GM12878 (cell line): Measurements from ENCODE around the gene FGFR2. TPM values are rescaled to one million over a fixed set of nuclear protein-coding genes. Genes with fewer than 3 reads are reported as not detected.

Source experiments
- ATAC-seq: fragments of 200-7000 bp; cut with Tn5 transposase; 3 replicates; pipeline ENCODE4 v1.9.1; 2020; ENCODE audit warnings: mild to moderate bottlenecking, moderate library complexity
- BruUV-seq: library from RNA; stranded (reverse); fragments of 400-500 nt; replicated peaks from 2 replicates; lab custom pipeline; 2021; lab: Mats Ljungman, UMichigan
- CTCF ChIA-PET: fragments of 300-600 bp; sonication (Branson Sonifier 250); formaldehyde crosslinking; extraction: SDS; loops from one replicate; lab custom pipeline; 2021; ENCODE audit warnings: inconsistent platforms; lab: Yijun Ruan, JAX
- POLR2A ChIA-PET: fragments of 350-600 bp; formaldehyde crosslinking; extraction: SDS; loops from one replicate; lab custom pipeline; 2021; ENCODE audit warnings: inconsistent platforms; lab: Charles Lee
- RAD21 ChIA-PET: fragments of 300-600 bp; sonication (Branson Sonifier 250); formaldehyde crosslinking; loops from one replicate; lab custom pipeline; 2023; ENCODE audit warnings: antibody characterized with exemption; ENCODE audit not compliant: unreplicated experiment; lab: Charles Lee
- SMC1A ChIA-PET: fragments of 300-600 bp; sonication (Branson Sonifier 250); formaldehyde crosslinking; loops from one replicate; lab custom pipeline; 2023; ENCODE audit not compliant: unreplicated experiment, uncharacterized antibody; lab: Charles Lee
- DNase-seq: peaks from one replicate; pipeline ENCODE4 v3.0.0-alpha.2; 2011; ENCODE audit warnings: low read depth, low spot score
- FAIRE-seq: peaks from 3 replicates; lab custom pipeline; 2011; peaks lifted over from hg19 to GRCh38; lab: Jason Lieb, UNC
- H2AFZ ChIP-seq: 2 replicates; pipeline ENCODE4 v1.6.0; 2011; ENCODE audit warnings: low read depth, low read length, control low read depth; ENCODE audit not compliant: control insufficient read depth
- H3K27ac ChIP-seq: 2 replicates; pipeline ENCODE4 v1.5.1; 2011; ENCODE audit warnings: control low read depth; ENCODE audit not compliant: control insufficient read depth, insufficient read depth
- H3K27me3 ChIP-seq, 2 experiments: replicated peaks in 1 of 2; 2 replicates each; pipeline versions ENCODE4 v1.6.0 to v1.6.1; 2011; ENCODE audit warnings: low read length in 1 of 2; ENCODE audit not compliant: control insufficient read depth in 2 of 2, insufficient read depth in 2 of 2
- H3K36me3 ChIP-seq, 2 experiments: 2 replicates each; pipeline ENCODE4 v1.5.1; 2011; ENCODE audit warnings: low read length in 1 of 2; ENCODE audit not compliant: control insufficient read depth in 2 of 2, insufficient read depth in 2 of 2
- H3K4me1 ChIP-seq: 2 replicates; pipeline ENCODE4 v1.6.1; 2011; ENCODE audit warnings: mild to moderate bottlenecking, low read length, moderate library complexity, mixed read lengths; ENCODE audit not compliant: control insufficient read depth, insufficient read depth
- H3K4me2 ChIP-seq: 2 replicates; pipeline ENCODE4 v1.6.0; 2011; ENCODE audit warnings: control low read depth; ENCODE audit not compliant: control insufficient read depth, insufficient read depth
- H3K4me3 ChIP-seq: fragments of 200-600 bp; sonication (generic); 2 replicates; pipeline ENCODE4 v1.5.1; 2016
- H3K79me2 ChIP-seq: 2 replicates; pipeline ENCODE4 v1.6.0; 2011; ENCODE audit warnings: low read length; ENCODE audit not compliant: control insufficient read depth, insufficient read depth
- H3K9ac ChIP-seq: 2 replicates; pipeline ENCODE4 v1.8.0; 2011; ENCODE audit warnings: low read length, control low read depth, mixed read lengths; ENCODE audit not compliant: control insufficient read depth, insufficient read depth
- H3K9me3 ChIP-seq: replicated peaks from 3 replicates; pipeline ENCODE4 v1.5.1; 2011; ENCODE audit warnings: mild to moderate bottlenecking, low read length; ENCODE audit not compliant: control insufficient read depth, insufficient read depth
- H4K20me1 ChIP-seq: 2 replicates; pipeline ENCODE4 v1.6.0; 2011; ENCODE audit not compliant: control insufficient read depth, insufficient read depth
- FOXM1 ChIP-seq: IDR thresholded peaks from 2 replicates; pipeline ENCODE4 v1.6.1; 2012; ENCODE audit warnings: low read depth, mild to moderate bottlenecking, inconsistent platforms, low read length, moderate library complexity
- HDAC2 ChIP-seq: fragments of 200-600 bp; sonication (generic); IDR thresholded peaks from 2 replicates; pipeline ENCODE4 v1.6.1; 2017
- KAT2A ChIP-seq: conservative IDR thresholded peaks from 2 replicates; pipeline ENCODE4 v1.6.1; 2011; ENCODE audit warnings: low read depth, low read length; ENCODE audit not compliant: control insufficient read depth
- MEF2B ChIP-seq: fragments of 450-650 bp; IDR thresholded peaks from 2 replicates; pipeline ENCODE4 v1.6.1; 2018; ENCODE audit warnings: mild to moderate bottlenecking, moderate library complexity; ENCODE audit not compliant: partially characterized antibody, poor library complexity, severe bottlenecking
- NR2F1 ChIP-seq: fragments of 450-650 bp; conservative IDR thresholded peaks from 2 replicates; pipeline ENCODE4 v1.6.1; 2017; ENCODE audit warnings: mild to moderate bottlenecking
- POLR2AphosphoS2 ChIP-seq: IDR thresholded peaks from 2 replicates; pipeline ENCODE4 v1.6.1; 2011; ENCODE audit warnings: low read depth, mild to moderate bottlenecking, low read length, improper control_type of control experiment, moderate library complexity
- RBBP5 ChIP-seq: fragments of 200-600 bp; sonication (generic); conservative IDR thresholded peaks from 2 replicates; pipeline ENCODE4 v1.6.1; 2016
- TARDBP ChIP-seq: IDR thresholded peaks from 2 replicates; pipeline ENCODE4 v1.6.1; 2016; ENCODE audit warnings: borderline replicate concordance
- TCF7 ChIP-seq: IDR thresholded peaks from 2 replicates; pipeline ENCODE4 v1.6.1; 2014; ENCODE audit warnings: antibody characterized with exemption, borderline replicate concordance
- ZBTB33 ChIP-seq: fragments of 450-650 bp; IDR thresholded peaks from 2 replicates; pipeline ENCODE4 v1.6.1; 2017; ENCODE audit warnings: mild to moderate bottlenecking
- ZBTB40 ChIP-seq: fragments of 450-650 bp; IDR thresholded peaks from 2 replicates; pipeline ENCODE4 v1.6.1; 2016; ENCODE audit warnings: mild to moderate bottlenecking, moderate library complexity, borderline replicate concordance
- WGBS: methylation state at CpG from one replicate; pipeline ENCODE4 v1.1.6; 2016; ENCODE audit warnings: low lambda C conversion rate; ENCODE audit not compliant: insufficient replicate concordance, insufficient coverage; ENCODE audit errors: missing lambda C conversion rate; 5-methylcytosine and 5-hydroxymethylcytosine counted together
- in situ Hi-C: fragments of 300-500 bp; cut with MboI; formaldehyde crosslinking; loops from 9 replicates; pipeline ENCODE4 v1.14.3; 2018; ENCODE audit warnings: mixed read lengths
- intact Hi-C: fragments of 100-400 bp; cut with micrococcal nuclease; formaldehyde crosslinking; loops from one replicate; pipeline ENCODE4 v1.14.2; 2022; ENCODE audit not compliant: unreplicated experiment
- polyA plus RNA-seq, 11 experiments: library from polyadenylated mRNA; depleted of rRNA in 4 of 11; unstranded in 6 of 11; stranded (reverse) in 5 of 11; fragments of >200 nt; fragmentation: Nextera tagmentation in 4 of 11; fragmentation: Illumina TruSeq in 1 of 11; extraction: Ambion mirVana in 4 of 11; extraction: Trizol in 1 of 11; gene quantifications; 1 replicate in 1 of 11; 2 replicates in 10 of 11; pipeline versions ENCODE4 v1.2.1 to v1.2.3, GENCODE V29; 2011 to 2016; ENCODE audit warnings: inconsistent platforms in 2 of 11, missing spikeins in 2 of 11, low read depth in 1 of 11
- total RNA-seq, 4 experiments: library from RNA; depleted of rRNA in 3 of 4; stranded (reverse); fragments of >200 nt in 3 of 4; fragmentation: Illumina TruSeq in 1 of 4; extraction: Trizol in 1 of 4; gene quantifications; 2 replicates each; pipeline versions ENCODE4 v1.2.1 to v1.2.3, GENCODE V29; 2013 to 2021
- TF ChIP-seq, protein P1 (sequence below): fragments of 450-650 bp; IDR thresholded peaks from 2 replicates; pipeline ENCODE4 v1.6.1; 2017; ENCODE audit warnings: antibody characterized with exemption, mild to moderate bottlenecking, moderate library complexity

FGFR2 gene
- total and polyA plus RNA-seq, 10 of the 15 experiments (the other 5 are each of a cell fraction or from before 2014, with no cell fraction given), result 0.04 to 0.15 TPM; not detected in 8

DNA sequence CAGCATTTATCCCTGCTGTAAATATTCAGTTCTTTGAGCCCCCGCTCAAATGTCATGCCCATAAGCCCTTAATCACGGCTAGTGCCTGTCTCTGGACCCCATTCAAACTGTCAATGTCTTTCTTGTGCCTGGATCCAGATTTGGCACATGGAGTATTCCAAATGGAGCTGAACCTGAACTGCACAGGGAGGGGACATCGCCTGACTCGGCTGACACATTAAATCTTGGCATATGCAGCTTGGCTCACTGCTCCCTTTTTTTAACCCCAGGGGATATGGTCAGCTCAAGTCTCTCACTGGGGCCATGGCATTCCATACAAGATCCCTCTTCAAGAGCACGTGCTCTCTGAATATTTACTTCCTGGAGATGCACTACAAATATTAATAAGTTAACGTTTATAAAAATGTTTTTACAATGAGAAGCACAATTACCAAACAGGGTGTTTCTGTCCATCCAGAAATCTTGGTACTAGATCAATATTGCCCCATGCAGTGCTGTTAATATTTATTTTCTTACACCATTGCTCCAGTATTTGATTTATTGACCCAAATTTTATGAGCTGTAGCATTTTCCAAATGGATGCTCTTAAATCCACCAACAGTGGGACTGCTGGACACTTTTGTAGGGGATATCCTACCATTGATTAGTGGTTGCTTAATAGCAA, 57.4 kb downstream of the FGFR2 start (continued):
- TF ChIP-seq ZBTB33, result no peak
- TF ChIP-seq POLR2AphosphoS2, result no peak
- TF ChIP-seq NR2F1, result no peak
- TF ChIP-seq TARDBP, result no peak
- TF ChIP-seq MEF2B, result no peak
- TF ChIP-seq KAT2A, result no peak
- TF ChIP-seq FOXM1, result no peak

DNA sequence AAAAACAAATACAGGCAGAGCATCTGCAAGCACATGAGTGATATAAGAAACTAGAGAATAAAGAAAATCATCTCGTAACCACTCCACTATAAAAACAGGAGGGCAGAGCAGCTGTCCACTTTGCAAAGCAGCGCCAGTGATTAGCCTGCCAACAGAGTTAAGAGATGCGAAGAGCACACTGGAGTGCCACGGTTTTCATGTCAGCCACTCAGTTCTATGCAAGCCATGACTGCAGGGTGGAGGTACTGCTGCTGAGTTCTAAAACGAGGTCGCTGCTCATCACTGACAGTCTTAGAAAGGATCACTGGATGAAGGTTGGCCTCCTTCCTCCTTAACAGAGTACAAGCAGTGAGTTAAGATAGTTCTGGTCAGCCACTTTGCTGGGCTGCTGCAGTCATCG, 58.5 kb downstream of the FGFR2 start:
- Histone ChIP-seq H3K79me2 (no peaks in the 10 kb centered on the region), H3K4me2 (no peak overlapping the region), H3K4me3 (no peak overlapping the region), H2AFZ (no peak overlapping the region), H3K9ac (no peak overlapping the region), H3K27me3 (no peaks in the 10 kb centered on the region), H3K4me1 (no peaks in the 10 kb centered on the region), H4K20me1 (no peaks in the 10 kb centered on the region), H3K36me3 (no peaks in the 10 kb centered on the region), H3K9me3 (no peaks in the 10 kb centered on the region), H3K27ac (no peak overlapping the region)
- CTCF ChIA-PET, result no interaction called here
- in situ Hi-C loops, result no loop called here
- no TSS peak for BruUV-seq
- SMC1A ChIA-PET, result interaction anchor here (0.8 kb wide), 1 partner anchor 156 kb away, joined by 3 read pairs; no protein-coding TSS in a partner anchor
- intact Hi-C loops, result no loop called here
- POLR2A ChIA-PET, result no interaction called here
- 16% methylated on average over 7 of the region's 7 CpGs for WGBS
- no peak for ATAC-seq
- TF ChIP-seq TCF7 (no peak), HDAC2 (no peak), RBBP5 (no peak), ZBTB40 (no peak)
- TF ChIP-seq, protein P1, sequence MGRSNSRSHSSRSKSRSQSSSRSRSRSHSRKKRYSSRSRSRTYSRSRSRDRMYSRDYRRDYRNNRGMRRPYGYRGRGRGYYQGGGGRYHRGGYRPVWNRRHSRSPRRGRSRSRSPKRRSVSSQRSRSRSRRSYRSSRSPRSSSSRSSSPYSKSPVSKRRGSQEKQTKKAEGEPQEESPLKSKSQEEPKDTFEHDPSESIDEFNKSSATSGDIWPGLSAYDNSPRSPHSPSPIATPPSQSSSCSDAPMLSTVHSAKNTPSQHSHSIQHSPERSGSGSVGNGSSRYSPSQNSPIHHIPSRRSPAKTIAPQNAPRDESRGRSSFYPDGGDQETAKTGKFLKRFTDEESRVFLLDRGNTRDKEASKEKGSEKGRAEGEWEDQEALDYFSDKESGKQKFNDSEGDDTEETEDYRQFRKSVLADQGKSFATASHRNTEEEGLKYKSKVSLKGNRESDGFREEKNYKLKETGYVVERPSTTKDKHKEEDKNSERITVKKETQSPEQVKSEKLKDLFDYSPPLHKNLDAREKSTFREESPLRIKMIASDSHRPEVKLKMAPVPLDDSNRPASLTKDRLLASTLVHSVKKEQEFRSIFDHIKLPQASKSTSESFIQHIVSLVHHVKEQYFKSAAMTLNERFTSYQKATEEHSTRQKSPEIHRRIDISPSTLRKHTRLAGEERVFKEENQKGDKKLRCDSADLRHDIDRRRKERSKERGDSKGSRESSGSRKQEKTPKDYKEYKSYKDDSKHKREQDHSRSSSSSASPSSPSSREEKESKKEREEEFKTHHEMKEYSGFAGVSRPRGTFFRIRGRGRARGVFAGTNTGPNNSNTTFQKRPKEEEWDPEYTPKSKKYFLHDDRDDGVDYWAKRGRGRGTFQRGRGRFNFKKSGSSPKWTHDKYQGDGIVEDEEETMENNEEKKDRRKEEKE, result no peak
- no peak for FAIRE-seq
- RAD21 ChIA-PET, result no interaction called here
- DNase-seq, result no peak
